DND-41 (cell line): ENCODE data around the gene MAPKAPK2.

ENCODE experiments used
- EZH2 ChIP-seq: IDR thresholded peaks from 3 replicates; pipeline ENCODE4 v1.6.1; 2012; ENCODE audit warnings: borderline replicate concordance, low read depth, mild to moderate bottlenecking, moderate library complexity, low read length, inconsistent platforms; ENCODE audit not compliant: severe bottlenecking
- TF ChIP-seq, protein P1 (sequence below): IDR thresholded peaks from 2 replicates; pipeline ENCODE4 v1.5.1; 2012; ENCODE audit warnings: borderline replicate concordance, low read length, moderate library complexity, mild to moderate bottlenecking; ENCODE audit not compliant: poor library complexity, severe bottlenecking; ENCODE audit errors: extremely low read depth

DNA sequence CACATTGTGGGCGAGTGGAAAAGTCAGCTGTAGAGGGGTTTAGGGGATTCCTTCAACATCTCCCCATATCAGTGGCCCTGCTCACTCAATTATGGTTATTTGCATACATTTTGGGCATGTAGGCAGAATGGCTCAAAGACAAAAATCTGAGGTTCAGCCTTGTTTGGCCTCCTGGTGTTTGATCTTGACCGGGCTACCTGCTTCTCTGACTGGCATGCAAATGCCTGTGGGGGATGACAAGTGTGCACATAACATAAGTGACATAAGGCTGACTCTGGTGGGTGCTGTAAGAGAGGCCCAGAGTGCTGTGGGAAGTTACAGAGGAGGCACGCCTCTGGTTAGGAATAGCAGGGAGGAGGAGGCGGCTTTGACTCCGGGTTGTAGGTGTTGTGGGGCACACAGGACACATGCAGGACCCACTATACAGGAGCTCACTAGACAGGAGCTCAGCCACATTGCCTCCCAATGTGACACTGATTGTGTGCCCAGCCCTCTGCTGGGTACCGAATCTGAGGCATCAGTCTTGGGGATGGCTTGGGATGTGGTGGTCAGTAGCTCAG lies 56.5 kb downstream of the MAPKAPK2 start:
- TF ChIP-seq, protein P1, sequence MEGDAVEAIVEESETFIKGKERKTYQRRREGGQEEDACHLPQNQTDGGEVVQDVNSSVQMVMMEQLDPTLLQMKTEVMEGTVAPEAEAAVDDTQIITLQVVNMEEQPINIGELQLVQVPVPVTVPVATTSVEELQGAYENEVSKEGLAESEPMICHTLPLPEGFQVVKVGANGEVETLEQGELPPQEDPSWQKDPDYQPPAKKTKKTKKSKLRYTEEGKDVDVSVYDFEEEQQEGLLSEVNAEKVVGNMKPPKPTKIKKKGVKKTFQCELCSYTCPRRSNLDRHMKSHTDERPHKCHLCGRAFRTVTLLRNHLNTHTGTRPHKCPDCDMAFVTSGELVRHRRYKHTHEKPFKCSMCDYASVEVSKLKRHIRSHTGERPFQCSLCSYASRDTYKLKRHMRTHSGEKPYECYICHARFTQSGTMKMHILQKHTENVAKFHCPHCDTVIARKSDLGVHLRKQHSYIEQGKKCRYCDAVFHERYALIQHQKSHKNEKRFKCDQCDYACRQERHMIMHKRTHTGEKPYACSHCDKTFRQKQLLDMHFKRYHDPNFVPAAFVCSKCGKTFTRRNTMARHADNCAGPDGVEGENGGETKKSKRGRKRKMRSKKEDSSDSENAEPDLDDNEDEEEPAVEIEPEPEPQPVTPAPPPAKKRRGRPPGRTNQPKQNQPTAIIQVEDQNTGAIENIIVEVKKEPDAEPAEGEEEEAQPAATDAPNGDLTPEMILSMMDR, result no peak
- TF ChIP-seq EZH2, result no peak
